Placental pericyte (primary cell): Measurements from ENCODE around the gene KDM1A. TPM values are rescaled to one million over a fixed set of nuclear protein-coding genes. Genes with fewer than 3 reads are reported as not detected.
A peak's percentile ranks its signal among the peaks of the same experiment; 100 is the strongest.

ENCODE experiments used
- small RNA-seq: library from RNA; depleted of rRNA; stranded (forward); fragments of <200 nt; gene quantifications from one replicate; pipeline ENCODE3, GENCODE V24; 2012; ENCODE audit warnings: low replicate concordance
- total RNA-seq: library from RNA; depleted of rRNA; stranded (reverse); fragments of >200 nt; gene quantifications from 2 replicates; pipeline ENCODE4 v1.2.3, GENCODE V29; 2012

The KDM1A gene
- 79.4 and 130 TPM in 2 replicates for total RNA-seq

GRCh38 chr1:23019094-23019862 is at the start of gene KDM1A:
Gene KDM1A, plus strand, starts transcription at chr1:23019468. Its CDS starts 129 bp downstream, at chr1:23019597.

GRCh38 chr1:22972760-22973159 is 46.5 kb upstream of the KDM1A start, which contains the start of gene LACTBL1:
Gene LACTBL1, minus strand, starts transcription at chr1:22972866. Its CDS starts 550 bp downstream, at chr1:22972316.

Small RNA genes within 50 kb of the gene (small RNA-seq; reads per million reads assigned to genes)
- gene MIR3115 (0.33 reads per million, percentile 3 among the genes with 10 or more reads in this experiment), gene MIR4419A (not detected)

Other genes with a start within 250 kb of the KDM1A start
- gene LACTBL1, start 46.6 kb upstream of the KDM1A start, total RNA-seq, result not detected in 2 replicates
- gene TEX46, start 3.6 kb upstream of the KDM1A start, total RNA-seq, result not detected in 2 replicates
- gene LUZP1, start 149.4 kb downstream of the KDM1A start, total RNA-seq, result 37.9 and 80.0 TPM in 2 replicates
- 1.1 and 4.0 TPM in 2 replicates for gene HTR1D, start 198.0 kb downstream of the KDM1A start, total RNA-seq